GM10266 (cell line): ENCODE measurements around the gene WNT7B.

Experiments used
- DNase-seq: peaks from one replicate; pipeline ENCODE4 v3.0.0; 2012; ENCODE audit errors: extremely low spot score
- CTCF ChIP-seq: IDR thresholded peaks from 2 replicates; pipeline ENCODE4 v1.5.1; 2012; ENCODE audit warnings: mild to moderate bottlenecking, low read depth; ENCODE audit not compliant: control insufficient read depth, insufficient read depth; ENCODE audit errors: missing control alignments

WNT7B gene

GRCh38 chr22:45881524-45881875 lies 95.5 kb downstream of the WNT7B start:
- TF ChIP-seq CTCF, result no peak
- DNase-seq, result no peak

GRCh38 chr22:45880716-45881523 lies 96.0 kb downstream of the WNT7B start:
- no peak for DNase-seq
- TF ChIP-seq CTCF, result no peak

GRCh38 chr22:45880091-45880715 lies 96.8 kb downstream of the WNT7B start:
- DNase-seq, result no peak
- TF ChIP-seq CTCF, result no peak

DNA sequence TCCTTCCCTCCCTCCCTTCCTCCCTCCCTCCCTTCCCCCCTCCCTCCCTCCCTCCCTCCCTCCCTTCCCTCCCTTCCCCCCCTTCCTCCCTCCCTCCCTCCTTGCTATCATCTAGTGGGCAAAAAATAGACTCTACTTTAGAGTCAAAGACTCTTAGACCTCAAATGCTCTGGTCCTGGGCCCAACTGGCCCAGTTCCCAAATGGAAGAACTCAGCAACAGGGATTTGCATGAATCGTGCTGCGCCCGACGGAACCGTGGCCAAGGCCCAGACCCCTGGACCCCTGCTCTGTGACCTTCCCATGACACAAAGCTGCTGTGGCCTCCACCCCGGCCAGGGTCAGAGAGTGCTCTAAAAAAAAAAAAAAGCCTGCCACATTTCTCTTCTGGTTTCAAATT lies 97.4 kb downstream of the WNT7B start:
- no peak for DNase-seq
- TF ChIP-seq CTCF, result no peak

DNA sequence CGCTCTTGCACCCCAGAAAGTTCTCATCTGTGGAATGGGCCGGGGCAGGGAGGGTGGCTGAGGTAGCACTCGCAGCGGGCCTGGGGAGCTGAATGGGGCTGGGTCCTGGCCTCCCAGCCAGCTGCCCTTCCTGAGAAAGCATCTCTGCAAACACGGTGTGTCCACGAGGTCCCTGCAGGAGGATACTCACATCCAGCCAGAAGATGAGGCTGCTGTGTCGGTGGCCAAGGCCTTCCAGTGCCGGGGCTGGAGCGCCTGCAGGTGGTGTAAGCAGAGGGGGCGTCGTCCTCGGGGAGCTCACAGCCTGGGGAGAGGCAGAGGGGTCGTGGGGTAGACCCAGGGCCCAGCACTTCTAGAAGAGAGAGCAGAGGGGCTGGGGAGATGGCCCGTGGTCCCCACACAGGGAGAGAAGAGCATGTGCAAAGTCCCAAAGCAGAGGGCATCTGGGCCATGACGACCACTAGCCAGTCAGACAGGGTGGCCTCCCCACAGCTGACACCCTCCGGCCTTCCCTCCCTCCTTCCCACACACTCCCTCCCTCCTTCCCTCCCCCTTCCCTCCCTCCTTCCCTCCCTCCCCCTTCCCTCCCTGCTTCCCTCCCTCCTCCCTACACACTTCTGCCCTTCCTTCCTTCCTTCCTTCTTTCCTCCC lies 97.9 kb downstream of the WNT7B start:
- TF ChIP-seq CTCF, result no peak
- DNase-seq, result no peak

DNA sequence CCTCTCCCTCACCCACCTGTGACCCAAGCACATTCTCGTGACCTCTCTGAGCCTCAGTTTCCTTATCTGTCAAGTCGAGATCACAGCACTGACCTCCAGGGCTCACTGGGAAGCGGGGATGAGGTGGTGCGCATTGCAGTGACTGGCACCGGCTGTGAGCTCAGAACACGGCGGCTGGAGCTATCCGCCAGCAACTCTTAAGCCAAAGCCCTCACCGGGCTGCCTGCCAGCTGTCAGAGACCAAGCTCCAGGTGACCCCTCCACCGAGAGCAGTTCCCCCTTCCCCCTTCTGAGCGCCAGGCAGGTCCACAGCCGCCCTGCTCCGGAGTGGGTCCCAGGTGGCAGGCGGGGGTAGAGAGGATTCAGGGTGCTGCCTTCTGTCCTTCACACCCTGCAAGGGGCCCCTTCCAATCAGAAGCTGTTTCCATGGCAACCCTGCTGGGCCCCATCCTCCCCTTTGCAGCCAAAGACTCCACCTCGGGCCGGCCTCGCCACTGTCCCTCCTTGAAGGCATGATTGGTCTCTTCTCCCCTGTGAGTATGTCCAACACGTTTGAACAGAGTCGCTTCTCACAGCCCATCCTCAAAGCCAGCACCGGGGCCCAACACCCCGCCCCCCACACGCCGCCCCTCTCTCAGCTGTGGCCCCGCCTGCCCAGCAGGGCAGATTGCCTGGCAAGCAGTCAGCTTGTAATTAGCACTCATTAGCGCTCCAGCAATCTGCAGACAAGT lies 98.7 kb downstream of the WNT7B start:
- DNase-seq, result no peak

More for the DNA sequence above, 98.7 kb downstream of the WNT7B start:
- no peak for TF ChIP-seq CTCF
